Effector memory CD8-positive, alpha-beta T cell (primary cell): Measurements from ENCODE around the gene CDC25A.
A peak's percentile ranks its signal among the peaks of the same experiment; 100 is the strongest.
"Not testable (repeated sequence)": the region's sequence is repeated elsewhere in the genome, so short reads cannot be mapped to it uniquely, and the experiment has no call there.

Source experiments
- ATAC-seq: fragments of 150-1000 bp; cut with Tn5 transposase; replicated peaks from 2 replicates; pipeline ENCODE4 v1.10.0; 2021; ENCODE audit warnings: mild to moderate bottlenecking, moderate library complexity
- DNase-seq, 3 experiments: peaks; one replicate each; pipeline ENCODE4 v3.0.0; 2021
- H3K27ac Mint-ChIP-seq, 2 donors: one replicate each; pipeline ENCODE4 v1.8.0; 2022; ENCODE audit warnings: mild to moderate bottlenecking in 2 of 2, mixed read lengths in 2 of 2, moderate library complexity in 2 of 2
- H3K27me3 Mint-ChIP-seq, 2 donors: one replicate each; pipeline ENCODE4 v1.8.0; 2022; ENCODE audit warnings: mixed read lengths in 2 of 2
- H3K36me3 Mint-ChIP-seq: one replicate; pipeline ENCODE4 v1.8.0; 2022; ENCODE audit warnings: mild to moderate bottlenecking, moderate library complexity, mixed read lengths; ENCODE audit not compliant: insufficient read depth
- H3K4me1 Mint-ChIP-seq, 2 donors: one replicate each; pipeline ENCODE4 v1.8.0; 2022; ENCODE audit warnings: low read depth in 2 of 2, mixed read lengths in 2 of 2
- H3K4me3 Mint-ChIP-seq, 2 donors: one replicate each; pipeline ENCODE4 v1.8.0; 2022; ENCODE audit warnings: mild to moderate bottlenecking in 2 of 2, mixed read lengths in 2 of 2, moderate library complexity in 2 of 2
- H3K9me3 Mint-ChIP-seq, 2 donors: one replicate each; pipeline ENCODE4 v1.8.0; 2022; ENCODE audit warnings: mixed read lengths in 2 of 2

Gene CDC25A

DNA sequence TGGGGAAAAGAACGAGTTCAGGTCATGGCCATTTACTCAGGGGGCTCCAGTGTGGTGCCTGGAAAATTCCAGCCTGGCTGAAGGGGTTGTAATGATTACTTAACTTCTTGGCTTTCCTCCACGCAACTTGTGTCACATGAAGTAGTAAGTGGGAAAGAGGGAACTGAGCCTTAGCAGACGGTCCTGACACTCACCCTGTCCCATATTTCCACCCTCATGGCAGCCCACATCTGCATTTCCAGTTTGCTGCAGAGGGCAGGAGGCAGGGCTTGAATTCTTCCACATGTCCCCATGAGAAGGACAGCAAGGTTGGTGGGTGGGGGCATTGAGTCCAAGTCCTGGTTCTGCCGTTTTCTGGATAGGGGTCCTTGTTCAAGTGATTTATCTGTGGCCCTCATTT, 27.2 kb upstream of the CDC25A start:
- Mint-ChIP-seq H3K27me3 (no peaks in the 10 kb centered on the region), H3K4me3 (no peak overlapping the region), H3K9me3 (no peaks in the 10 kb centered on the region), H3K4me1 (no peaks in the 10 kb centered on the region), H3K27ac (no peak overlapping the region), H3K36me3 (no peaks in the 10 kb centered on the region)
- no peak for DNase-seq
- ATAC-seq: no peak

DNA sequence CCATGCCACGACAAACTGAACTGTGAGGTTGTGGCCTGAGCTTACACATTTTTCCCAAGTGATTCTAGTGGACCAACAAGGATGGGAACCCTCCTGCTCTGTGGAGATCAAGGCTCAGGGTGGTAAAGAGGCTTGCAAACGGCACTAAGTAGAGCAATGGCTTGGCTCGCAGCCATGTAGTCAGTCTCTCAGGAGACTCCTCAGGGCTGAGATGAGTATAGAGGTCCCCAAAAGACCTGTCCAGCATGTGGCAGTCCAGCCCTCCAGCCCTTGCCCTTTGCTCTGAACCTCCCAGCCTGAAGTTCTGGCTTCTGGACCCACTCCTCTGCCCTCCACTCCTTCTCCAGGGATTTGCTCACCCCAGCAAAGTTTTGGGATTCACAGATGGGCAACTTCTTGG, 26.8 kb upstream of the CDC25A start:
- ATAC-seq: no peak
- no peaks in the 10 kb centered on the region for H3K27me3 Mint-ChIP-seq
- DNase-seq: no peak
- no peak overlapping the region for H3K27ac Mint-ChIP-seq
- H3K9me3 Mint-ChIP-seq: no peaks in the 10 kb centered on the region
- H3K4me1 Mint-ChIP-seq: peaks cover 0 to 1% of the 10 kb centered on the region in 2 donors
- no peak overlapping the region for H3K4me3 Mint-ChIP-seq
- H3K36me3 Mint-ChIP-seq: peaks cover 1% of the 10 kb centered on the region

DNA sequence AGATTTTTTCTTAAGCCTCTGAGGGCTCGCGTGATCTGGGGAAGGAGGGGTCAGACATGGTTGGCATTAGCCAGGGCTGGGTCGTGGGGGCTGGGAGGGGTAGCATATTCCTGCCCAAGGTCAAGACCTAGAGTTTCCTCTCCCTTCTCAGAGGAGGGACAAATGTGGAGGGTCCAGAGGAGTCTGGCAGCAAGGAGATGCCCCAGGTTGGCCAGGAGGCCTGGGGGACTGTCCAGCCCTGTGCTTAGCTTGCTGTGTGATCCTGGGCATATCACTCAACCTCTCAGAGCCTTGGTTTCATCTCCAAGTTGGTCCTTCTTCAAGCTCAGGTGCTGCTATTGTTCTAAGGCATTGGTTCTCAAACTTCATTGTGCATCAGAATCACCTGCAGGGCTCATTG, 26.0 kb upstream of the CDC25A start:
- H3K4me3 Mint-ChIP-seq: no peak overlapping the region
- no peak overlapping the region for H3K27ac Mint-ChIP-seq
- H3K4me1 Mint-ChIP-seq: peaks cover 0 to 3% of the 10 kb centered on the region in 2 donors
- DNase-seq (no peak), ATAC-seq (no peak)
- no peaks in the 10 kb centered on the region for H3K27me3 Mint-ChIP-seq
- no peaks in the 10 kb centered on the region for H3K9me3 Mint-ChIP-seq
- peaks cover 3% of the 10 kb centered on the region for H3K36me3 Mint-ChIP-seq

GRCh38 chr3:48211776-48212175, 23.6 kb upstream of the CDC25A start:
- H3K4me3 Mint-ChIP-seq, H3K9me3 Mint-ChIP-seq, DNase-seq, ATAC-seq, H3K27ac Mint-ChIP-seq, H3K27me3 Mint-ChIP-seq, H3K4me1 Mint-ChIP-seq, H3K36me3 Mint-ChIP-seq: not testable (repeated sequence)

- H3K4me3 Mint-ChIP-seq: peak overlapping the region in 1 of 2 donors; percentile 25
- not testable (repeated sequence) for H3K27me3 Mint-ChIP-seq, H3K36me3 Mint-ChIP-seq, H3K4me1 Mint-ChIP-seq, H3K9me3 Mint-ChIP-seq, ATAC-seq, DNase-seq, H3K27ac Mint-ChIP-seq
Measured at GRCh38 chr3:48210534-48210933, 22.3 kb upstream of the CDC25A start.

DNA sequence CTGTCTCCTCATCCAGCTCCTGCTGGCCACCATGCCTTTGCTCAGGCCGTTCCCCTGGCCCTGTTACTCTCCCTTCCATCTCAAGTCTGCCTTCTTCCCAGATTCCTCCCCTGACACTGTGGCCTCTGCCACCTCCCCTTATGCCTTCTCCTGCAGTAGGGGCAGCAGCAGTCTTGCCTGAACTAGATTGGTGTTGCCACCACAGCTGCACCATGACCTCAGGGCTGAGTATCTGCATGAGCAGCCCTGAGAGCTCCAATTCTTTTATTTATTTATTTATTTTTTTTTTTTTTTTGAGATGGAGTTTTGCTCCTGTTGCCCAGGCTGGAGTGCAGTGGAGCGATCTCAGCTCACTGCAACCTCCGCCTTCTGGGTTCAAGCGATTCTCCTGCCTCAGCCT, 21.2 kb upstream of the CDC25A start:
- DNase-seq (no peak), ATAC-seq (no peak)
- no peaks in the 10 kb centered on the region for H3K27me3 Mint-ChIP-seq
- no peak overlapping the region for H3K4me3 Mint-ChIP-seq
- no peaks in the 10 kb centered on the region for H3K9me3 Mint-ChIP-seq
- H3K36me3 Mint-ChIP-seq: peaks cover 3% of the 10 kb centered on the region
- no peak overlapping the region for H3K27ac Mint-ChIP-seq
- H3K4me1 Mint-ChIP-seq: peaks cover 0 to 3% of the 10 kb centered on the region in 2 donors

- H3K4me1 Mint-ChIP-seq: peaks cover 0 to 3% of the 10 kb centered on the region in 2 donors
- H3K9me3 Mint-ChIP-seq: no peaks in the 10 kb centered on the region
- no peaks in the 10 kb centered on the region for H3K27me3 Mint-ChIP-seq
Measured at GRCh38 chr3:48208076-48208475, 19.9 kb upstream of the CDC25A start.

DNA sequence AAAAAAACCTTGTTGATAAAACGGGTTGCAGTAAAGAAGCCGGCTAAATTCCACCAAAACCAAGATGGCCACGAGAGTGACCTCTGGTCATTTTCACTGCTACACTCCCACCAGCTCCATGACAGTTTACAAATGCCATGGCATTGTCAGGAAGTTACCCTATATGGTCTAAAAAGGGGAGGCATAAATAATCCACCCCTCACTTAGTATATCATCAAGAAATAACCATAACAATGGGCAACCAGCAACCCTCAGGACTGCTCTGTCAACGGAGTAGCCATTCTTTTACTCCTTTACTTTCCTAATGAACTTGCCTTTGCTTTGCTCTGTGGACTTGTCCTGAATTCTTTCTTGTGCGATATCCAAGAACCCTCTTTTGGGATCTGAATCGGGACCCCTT, 14.4 kb upstream of the CDC25A start:
- no peak for DNase-seq
- Mint-ChIP-seq H3K4me1 (no peaks in the 10 kb centered on the region), H3K4me3 (no peak overlapping the region), H3K27me3 (peaks cover 0 to 15% of the 10 kb centered on the region in 2 donors), H3K36me3 (no peaks in the 10 kb centered on the region), H3K27ac (no peak overlapping the region), H3K9me3 (no peaks in the 10 kb centered on the region)
- ATAC-seq: no peak

More at GRCh38 chr3:48208076-48208475, 19.9 kb upstream of the CDC25A start:
- Mint-ChIP-seq H3K36me3 (peaks cover 3% of the 10 kb centered on the region), H3K4me3 (no peak overlapping the region), H3K27ac (no peak overlapping the region)
- ATAC-seq (no peak), DNase-seq (no peak)

GRCh38 chr3:48199117-48199516, 10.9 kb upstream of the CDC25A start:
- no peak for ATAC-seq
- no peaks in the 10 kb centered on the region for H3K4me1 Mint-ChIP-seq
- DNase-seq: no peak
- H3K27ac Mint-ChIP-seq: no peak overlapping the region
- H3K9me3 Mint-ChIP-seq: no peaks in the 10 kb centered on the region
- H3K27me3 Mint-ChIP-seq: peaks cover 0 to 37% of the 10 kb centered on the region in 2 donors
- H3K36me3 Mint-ChIP-seq: no peaks in the 10 kb centered on the region
- no peak overlapping the region for H3K4me3 Mint-ChIP-seq

GRCh38 chr3:48196611-48197010, 8.4 kb upstream of the CDC25A start:
- no peak for DNase-seq
- no peak overlapping the region for H3K4me3 Mint-ChIP-seq
- no peaks in the 10 kb centered on the region for H3K9me3 Mint-ChIP-seq
- H3K4me1 Mint-ChIP-seq: no peaks in the 10 kb centered on the region
- no peak overlapping the region for H3K27ac Mint-ChIP-seq
- ATAC-seq: no peak
- H3K27me3 Mint-ChIP-seq: peaks cover 0 to 42% of the 10 kb centered on the region in 2 donors
- H3K36me3 Mint-ChIP-seq: no peaks in the 10 kb centered on the region

DNA sequence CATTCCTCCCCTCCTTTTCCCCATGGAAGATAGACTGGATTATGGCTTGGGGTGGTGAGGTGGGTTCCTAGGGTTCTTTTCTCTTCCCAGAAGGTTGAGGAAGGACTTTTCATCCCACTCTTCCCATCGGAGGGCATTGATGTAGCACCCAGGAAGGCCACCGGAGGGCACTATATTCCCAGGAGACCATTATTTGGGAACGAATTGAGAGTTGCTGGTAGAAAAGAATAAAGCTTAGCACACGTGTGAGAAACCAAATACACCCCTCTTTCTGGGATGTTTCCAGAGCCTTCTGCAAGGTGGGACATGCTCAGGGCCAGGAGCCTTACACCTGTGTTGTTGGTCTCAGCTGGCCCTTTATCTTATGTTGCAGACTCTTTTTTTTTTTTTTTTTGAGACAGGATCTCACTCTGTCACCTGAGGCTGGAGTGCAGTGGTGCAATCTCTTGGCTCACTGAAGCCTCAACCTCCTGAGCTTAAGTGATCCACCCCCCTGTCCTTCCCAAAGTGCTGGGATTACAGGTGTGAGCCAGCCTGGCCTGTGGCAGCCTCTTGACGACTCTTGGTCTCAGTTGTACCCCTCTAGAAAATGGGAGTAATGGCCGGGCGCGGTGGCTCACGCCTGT, 6.3 kb upstream of the CDC25A start:
- H3K9me3 Mint-ChIP-seq: no peaks in the 10 kb centered on the region
- no peak overlapping the region for H3K4me3 Mint-ChIP-seq
- ATAC-seq (no peak), DNase-seq (no peak)
- H3K27ac Mint-ChIP-seq: no peak overlapping the region
- H3K27me3 Mint-ChIP-seq: peaks cover 0 to 31% of the 10 kb centered on the region in 2 donors
- no peaks in the 10 kb centered on the region for H3K36me3 Mint-ChIP-seq
- H3K4me1 Mint-ChIP-seq: no peaks in the 10 kb centered on the region

- ATAC-seq (no peak), DNase-seq (no peak)
- Mint-ChIP-seq H3K9me3 (no peaks in the 10 kb centered on the region), H3K4me1 (peaks cover 16 to 17% of the 10 kb centered on the region in 2 donors), H3K4me3 (no peak overlapping the region), H3K27me3 (peaks cover 9 to 25% of the 10 kb centered on the region in 2 donors), H3K27ac (no peak overlapping the region), H3K36me3 (peaks cover 4% of the 10 kb centered on the region)
Measured at GRCh38 chr3:48190911-48191310, 2.7 kb upstream of the CDC25A start.

- no peak for DNase-seq
- Mint-ChIP-seq H3K4me1 (peaks cover 17% of the 10 kb centered on the region in 2 donors), H3K36me3 (peaks cover 4% of the 10 kb centered on the region), H3K27me3 (peaks cover 9 to 19% of the 10 kb centered on the region in 2 donors), H3K4me3 (peak overlapping the region; percentile 95 to 96), H3K9me3 (no peaks in the 10 kb centered on the region), H3K27ac (peak overlapping the region; percentile 41 to 77)
- ATAC-seq: no peak
Measured at GRCh38 chr3:48189321-48189720, 1.1 kb upstream of the CDC25A start.

GRCh38 chr3:48187579-48188265, 495 bp downstream of the CDC25A start:
- Mint-ChIP-seq H3K36me3 (peaks cover 4% of the 10 kb centered on the region), H3K4me3 (peak overlapping the region; percentile 95 to 96), H3K9me3 (no peaks in the 10 kb centered on the region), H3K4me1 (peaks cover 17% of the 10 kb centered on the region in 2 donors), H3K27me3 (peaks cover 9 to 12% of the 10 kb centered on the region in 2 donors), H3K27ac (peak overlapping the region; percentile 74 to 77)
- DNase-seq (peak in 2 of 3 experiments; percentile 5 to 8), ATAC-seq (peak; percentile 6)
